Measurements from ENCODE around the gene PIGR.

PIGR gene, protein sequence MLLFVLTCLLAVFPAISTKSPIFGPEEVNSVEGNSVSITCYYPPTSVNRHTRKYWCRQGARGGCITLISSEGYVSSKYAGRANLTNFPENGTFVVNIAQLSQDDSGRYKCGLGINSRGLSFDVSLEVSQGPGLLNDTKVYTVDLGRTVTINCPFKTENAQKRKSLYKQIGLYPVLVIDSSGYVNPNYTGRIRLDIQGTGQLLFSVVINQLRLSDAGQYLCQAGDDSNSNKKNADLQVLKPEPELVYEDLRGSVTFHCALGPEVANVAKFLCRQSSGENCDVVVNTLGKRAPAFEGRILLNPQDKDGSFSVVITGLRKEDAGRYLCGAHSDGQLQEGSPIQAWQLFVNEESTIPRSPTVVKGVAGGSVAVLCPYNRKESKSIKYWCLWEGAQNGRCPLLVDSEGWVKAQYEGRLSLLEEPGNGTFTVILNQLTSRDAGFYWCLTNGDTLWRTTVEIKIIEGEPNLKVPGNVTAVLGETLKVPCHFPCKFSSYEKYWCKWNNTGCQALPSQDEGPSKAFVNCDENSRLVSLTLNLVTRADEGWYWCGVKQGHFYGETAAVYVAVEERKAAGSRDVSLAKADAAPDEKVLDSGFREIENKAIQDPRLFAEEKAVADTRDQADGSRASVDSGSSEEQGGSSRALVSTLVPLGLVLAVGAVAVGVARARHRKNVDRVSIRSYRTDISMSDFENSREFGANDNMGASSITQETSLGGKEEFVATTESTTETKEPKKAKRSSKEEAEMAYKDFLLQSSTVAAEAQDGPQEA

DNA sequence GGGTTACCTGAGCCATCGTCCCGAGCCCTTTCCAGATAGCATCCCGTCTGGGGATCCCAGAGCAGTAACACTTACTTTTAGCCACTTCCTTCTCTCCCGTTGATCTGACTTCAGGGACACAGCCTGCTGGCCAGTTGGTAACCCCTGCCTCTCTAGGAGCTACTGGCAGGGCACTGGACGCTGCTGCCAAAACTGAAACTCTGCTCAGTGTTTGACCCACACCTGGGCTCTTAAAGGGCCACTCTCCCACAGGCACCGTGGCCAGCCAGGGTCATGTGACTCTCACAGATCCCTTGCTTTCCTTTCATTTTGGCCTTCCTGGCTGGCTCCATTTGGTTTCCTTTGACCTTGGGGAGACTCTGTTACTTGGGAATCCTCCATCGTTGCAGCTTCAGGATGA lies at the start of gene PIGR:
Gene PIGR, minus strand, starts transcription at position 206 of the 400 bp plus-strand sequence. CDS start 5,935 bp downstream, outside the sequence.
- DNase-seq (ENCODE audit: low read depth): no peak

DNA sequence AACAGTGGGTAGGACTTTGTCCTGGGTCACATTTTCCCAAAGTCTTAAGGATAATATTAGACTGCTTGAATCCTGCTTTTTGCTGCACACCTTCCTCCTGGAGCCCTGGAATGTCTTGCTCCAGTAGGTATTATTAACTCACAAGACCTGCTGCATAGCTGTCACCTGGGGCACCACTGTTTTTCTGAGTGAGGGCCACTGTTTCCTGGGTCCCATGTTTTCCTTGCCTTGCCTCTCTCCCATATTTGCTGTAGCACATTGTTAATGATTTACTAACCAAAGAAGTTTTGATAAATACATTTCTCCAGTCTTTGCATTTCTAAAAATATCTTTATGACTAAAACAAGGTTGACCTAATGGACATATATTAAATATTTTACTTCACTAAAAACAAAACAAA lies 46.5 kb upstream of the PIGR start:
- DNase-seq (ENCODE audit: low read depth): no peak

DNA sequence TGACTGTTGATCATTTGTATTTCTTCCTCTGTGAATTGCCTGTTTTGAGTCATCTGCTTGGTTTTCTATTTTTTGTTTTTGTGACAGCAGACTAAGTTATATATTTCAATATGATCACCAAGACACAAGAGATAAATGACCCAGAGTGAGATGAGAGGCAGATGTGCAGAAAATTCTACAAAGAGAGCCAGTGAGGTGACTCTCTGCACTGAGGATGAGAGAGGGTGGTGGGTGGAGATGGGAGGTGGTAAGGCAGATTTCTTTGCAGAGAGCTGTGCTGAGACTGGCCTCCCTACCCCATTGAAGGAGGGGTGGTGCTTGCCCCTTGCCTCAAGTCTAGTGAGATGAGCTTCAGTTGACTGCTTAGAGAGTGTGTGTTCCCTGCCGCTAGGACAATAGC lies 41.6 kb upstream of the PIGR start:
- no peak for DNase-seq (ENCODE audit: low read depth)

DNA sequence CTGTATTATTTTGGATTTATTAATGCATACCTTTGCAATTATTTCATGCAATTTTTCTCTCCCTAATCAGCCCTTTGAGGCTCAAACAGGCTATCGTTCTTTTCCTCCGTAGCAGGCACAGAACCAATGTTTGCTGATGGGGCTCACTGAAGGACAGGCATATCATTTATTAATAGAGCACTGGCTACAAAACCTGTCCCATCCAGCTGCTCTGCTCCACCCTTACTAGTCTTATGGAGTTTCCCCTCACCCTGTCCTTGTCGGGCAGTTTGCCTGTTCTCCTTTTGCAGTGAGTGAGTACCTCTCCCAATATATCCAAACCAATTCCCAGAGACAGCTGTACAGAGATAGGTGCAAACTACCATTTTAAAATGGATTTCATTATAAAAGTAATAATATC lies 40.6 kb upstream of the PIGR start:
- DNase-seq (ENCODE audit: low read depth): no peak

DNA sequence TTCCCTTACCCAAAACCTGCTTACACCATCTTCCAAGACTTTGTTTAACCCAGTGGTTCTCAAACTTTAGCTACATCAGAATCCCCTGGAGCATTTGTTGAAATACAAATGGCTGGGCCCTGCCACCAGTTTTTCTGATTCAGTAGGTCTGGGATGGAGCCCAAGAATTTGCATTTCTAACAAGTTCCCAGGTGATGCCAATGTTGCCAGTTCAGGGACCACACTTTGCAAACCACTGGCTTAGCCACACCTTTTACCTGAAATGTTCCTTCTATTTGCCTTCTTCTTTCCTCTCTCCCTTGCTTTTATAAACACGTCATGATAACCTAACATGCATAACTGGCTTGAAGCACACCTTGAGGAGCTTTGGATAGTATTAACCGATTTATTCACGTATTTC lies 40.1 kb upstream of the PIGR start:
- no peak for DNase-seq (ENCODE audit: low read depth)

DNA sequence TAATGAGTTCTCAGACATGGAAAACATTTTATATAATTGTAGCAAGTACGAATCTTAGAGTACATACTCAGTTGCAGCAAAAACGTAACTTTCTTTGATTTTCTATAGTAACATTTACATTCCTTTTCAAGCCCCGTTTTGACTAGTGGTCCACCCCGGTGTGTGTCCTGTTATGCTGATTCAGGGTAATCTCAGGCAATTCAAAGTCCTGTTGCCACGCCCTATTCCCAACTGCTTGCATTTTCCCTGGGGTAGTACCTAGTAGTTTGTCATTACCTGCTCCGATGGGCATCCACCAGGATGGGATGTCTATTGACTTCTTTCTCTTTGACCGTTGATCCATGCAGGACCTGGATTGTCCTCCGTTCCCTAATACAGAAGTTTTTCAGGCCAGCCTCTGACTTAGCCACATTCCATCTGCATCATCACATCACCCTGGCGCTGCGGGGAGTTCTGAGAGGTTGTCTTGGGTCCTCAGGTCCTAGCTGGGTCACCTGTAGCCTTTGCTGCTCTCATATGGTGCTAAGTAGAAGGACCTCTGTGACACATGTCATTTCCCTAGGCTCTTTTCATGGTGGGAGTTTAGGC lies 39.0 kb upstream of the PIGR start:
- DNase-seq (ENCODE audit: low read depth): no peak

DNA sequence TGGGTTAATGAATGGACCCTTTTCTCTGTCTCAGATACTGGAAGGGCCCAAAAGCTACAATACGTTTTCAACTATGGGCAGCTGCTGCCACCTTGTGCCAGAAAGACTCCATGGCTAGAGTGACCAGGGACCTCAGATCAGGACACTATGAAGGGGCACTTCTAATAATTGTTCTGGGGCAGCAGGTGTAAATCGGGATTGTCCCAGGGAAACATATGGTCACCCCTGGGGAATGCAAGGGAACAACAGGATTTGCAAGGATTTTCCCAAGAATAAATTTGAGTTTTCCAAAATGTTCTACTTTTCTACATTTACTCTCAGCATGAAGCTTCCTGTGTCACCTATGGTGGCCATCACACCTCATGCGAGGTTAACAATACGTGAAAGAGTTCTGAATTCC lies 36.0 kb upstream of the PIGR start:
- DNase-seq (ENCODE audit: low read depth): no peak

DNA sequence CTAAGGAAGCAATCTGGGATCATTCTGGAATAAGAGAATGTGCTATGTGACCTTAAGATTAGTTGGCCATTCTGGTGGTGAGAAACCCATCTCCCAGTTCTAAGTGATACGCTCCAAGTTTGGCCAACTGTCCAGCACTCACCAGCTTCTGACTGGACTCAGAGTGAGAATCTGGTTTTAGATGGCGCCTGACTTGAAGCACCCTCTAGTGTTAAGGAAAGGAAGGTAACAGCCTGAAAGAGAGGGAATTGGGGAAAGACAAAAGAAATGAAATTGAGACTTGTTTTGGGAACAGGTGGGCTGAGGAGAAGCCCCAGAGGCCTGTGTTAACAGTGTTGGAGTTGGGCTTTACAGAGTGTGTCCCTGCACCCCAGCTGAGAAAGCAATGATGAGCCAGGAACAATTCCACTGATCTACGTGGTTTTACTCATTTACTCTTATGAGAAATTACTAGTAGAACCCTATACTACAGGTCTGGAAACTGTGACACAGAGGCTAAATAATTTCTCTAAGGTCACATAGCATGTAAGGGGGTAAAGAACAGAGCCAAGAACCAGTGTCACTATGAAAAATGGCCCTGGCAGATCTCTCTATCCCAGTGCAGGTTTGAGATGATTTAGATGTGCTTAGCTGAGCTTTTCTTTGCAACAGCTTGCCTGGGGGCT lies 33.2 kb upstream of the PIGR start:
- no peak for DNase-seq (ENCODE audit: low read depth)

DNA sequence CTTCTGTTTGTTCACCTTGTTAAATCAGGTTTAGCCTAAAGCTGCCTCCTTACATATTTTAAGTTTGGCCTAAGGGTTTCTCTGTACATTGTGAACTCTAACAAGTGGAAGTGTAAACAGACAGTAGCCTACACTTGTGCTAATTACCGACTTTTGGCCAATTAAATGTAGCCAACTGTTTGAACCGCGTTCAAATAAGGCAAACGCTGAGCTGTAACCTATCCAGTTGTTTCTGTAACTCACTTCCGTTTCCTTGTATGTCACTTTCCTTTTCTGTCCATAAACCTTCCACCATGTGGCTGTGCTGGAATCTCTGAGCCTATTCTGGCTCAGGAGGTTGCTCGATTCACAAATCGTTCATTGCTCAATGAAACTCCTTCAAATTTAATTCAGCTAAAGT lies 32.0 kb upstream of the PIGR start:
- no peak for DNase-seq (ENCODE audit: low read depth)

DNA sequence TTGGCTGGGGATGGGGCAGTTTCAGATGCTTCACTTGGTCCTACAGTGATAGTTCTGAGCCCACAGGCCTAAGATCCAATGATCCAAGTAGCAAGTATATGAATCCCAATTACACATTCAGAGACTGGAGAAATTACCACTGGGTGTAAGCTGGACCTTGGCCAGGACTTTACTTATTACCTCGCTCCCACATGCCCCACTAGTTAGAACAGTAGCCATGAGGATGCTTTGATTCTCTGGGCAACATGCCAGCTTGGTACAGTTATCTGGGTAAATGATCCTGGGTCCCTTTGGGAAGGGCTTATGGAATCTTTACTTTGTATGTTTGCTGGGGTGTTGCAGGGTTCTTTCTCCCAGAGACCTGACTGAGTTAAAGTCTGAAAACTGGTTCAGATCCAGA lies 29.0 kb upstream of the PIGR start:
- no peak for DNase-seq (ENCODE audit: low read depth)

DNA sequence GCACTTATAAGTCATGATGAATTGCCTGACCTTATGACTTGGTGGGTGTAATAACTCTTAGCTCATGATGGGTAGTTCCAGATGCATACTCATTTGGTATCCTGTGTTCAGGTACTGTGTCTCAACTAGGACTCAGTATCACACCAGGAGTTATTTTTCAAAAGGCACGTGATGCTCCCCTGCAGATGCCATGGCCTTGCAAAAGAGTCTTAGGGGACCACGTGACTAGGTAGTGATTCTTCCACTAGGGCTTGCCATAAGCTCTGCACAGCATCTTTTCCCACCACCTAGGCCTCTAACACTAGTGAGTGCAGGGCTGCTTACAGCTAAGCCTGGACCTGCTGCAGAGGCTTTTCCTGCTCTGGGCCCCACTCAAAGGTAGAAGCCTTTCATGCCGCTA lies 27.9 kb upstream of the PIGR start:
- DNase-seq (ENCODE audit: low read depth): no peak

DNA sequence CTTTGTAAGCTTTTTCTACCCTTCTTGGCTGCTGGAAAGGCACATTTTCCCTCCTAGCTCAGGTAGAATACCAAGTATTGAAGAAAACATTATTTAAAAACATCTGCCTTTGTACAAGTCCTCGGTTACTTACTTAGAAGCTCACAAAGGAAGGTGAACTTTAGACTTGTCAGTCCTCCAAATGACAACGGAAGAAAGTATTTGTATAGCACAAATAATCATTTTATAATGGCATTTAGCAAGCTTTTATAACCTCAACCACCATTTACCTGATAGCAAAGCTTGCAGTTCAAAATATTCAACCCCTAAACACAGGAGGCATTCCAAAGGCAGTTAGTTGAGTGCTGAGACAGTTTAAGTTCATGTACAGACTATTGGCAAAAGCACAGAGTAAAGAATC lies 26.5 kb upstream of the PIGR start:
- DNase-seq (ENCODE audit: low read depth): no peak

DNA sequence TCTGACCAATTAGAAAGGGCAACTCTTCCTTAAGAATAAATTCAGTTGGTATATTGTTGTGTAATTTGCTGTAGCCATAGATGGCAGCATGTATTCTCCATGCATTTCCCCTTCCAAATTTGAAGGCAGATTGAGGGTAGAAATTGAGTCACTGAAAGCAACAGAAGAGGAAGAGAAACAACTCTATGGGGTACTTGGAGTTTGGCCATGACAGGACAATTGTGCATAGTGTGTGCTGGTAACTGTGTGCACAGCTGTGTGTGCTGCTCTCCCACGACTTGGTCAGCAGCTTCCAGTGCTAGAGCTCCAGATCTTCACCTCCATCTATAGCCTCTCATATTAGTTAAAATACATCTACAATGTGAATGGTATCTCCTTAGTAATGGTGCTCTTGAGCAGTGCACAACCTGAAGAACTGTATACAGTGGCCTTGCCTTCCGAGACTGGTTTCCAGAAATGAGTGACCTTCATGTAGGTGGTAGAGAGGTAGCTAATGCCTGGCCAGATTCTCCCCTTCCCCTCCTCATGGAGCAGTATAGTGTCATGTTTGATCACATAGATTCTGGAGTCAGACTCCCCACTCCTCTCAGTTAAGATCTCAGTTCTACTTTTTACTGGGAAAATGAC lies 24.9 kb upstream of the PIGR start:
- no peak for DNase-seq (ENCODE audit: low read depth)

DNA sequence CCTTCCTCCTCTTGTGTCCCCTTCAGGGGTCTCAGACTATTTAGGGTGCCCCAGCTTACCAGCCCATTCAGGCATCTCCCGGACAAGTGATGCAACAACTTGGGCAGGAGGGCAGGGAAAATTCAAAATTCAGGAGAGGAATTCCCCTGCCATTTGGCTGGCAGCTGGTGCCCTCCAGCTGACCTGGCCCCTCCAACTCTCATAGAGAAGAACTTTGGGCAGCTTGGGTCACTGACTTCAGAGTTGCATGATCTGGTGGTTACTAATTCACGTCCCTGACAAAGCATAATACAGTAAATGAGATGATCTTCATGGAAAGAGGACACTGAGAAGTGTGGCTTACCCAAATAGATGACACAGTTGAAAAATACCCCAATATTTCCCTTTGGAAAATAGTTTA lies 24.2 kb upstream of the PIGR start, which contains the start of gene FCAMR:
Gene FCAMR, minus strand, starts transcription at position 15 of the 400 bp plus-strand sequence. CDS start 335 bp downstream, outside the sequence.
- DNase-seq (ENCODE audit: low read depth): no peak

DNA sequence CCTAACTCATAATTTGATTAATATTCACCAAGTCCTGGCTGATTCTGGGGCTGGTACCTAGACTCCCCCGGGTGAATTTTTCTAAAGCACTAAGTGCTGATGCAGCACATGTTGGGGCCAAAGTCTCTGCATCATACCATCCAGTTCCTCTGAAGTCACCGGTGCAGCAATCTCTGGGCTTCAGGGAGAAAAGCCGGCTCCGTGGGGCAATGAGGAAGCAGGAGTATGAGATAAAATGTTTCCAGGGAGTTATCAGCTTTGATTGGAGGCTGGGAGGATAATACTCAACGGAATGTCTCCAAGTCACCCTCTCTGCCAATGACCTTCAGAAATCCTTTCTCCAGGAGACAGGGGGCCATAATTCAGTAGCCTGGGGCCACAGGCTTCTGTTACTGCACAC lies 22.8 kb upstream of the PIGR start:
- no peak for DNase-seq (ENCODE audit: low read depth)

DNA sequence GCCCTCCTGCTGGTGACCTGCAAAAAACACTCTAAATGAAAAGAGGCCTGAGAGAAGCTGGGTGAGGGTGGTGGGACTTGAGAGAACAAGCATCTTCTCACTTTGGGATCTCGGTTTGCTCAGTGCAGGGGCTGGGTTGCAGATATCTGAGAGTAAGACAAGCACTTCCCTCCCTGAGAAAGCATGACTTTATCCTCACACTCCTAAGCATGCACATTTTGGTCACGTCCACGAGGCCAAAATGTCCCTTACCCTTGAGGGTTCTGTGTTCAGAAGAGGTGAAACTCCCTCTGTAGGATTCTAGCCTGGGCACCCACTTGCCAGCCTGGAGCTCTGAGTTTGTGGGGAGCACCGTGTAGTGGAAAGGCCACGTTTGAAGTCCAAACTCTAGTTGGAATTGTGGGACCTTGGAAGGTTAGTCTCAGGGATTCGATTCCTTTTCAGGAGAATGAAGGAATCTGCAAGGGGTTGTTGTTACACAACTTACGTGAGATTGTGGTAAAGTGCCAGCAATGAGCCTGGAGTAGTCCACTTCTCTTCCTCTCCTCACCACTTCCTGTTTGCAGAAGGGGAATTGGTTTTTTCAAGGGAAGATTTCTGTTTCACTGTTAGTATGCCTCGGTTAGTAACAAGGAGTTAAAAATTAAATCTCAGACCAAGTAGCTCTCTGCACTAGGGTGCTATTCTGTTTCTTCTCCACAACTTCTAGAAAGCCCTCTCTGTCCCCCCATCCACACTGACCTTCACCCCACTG lies 21.0 kb upstream of the PIGR start:
- no peak for DNase-seq (ENCODE audit: low read depth)

DNA sequence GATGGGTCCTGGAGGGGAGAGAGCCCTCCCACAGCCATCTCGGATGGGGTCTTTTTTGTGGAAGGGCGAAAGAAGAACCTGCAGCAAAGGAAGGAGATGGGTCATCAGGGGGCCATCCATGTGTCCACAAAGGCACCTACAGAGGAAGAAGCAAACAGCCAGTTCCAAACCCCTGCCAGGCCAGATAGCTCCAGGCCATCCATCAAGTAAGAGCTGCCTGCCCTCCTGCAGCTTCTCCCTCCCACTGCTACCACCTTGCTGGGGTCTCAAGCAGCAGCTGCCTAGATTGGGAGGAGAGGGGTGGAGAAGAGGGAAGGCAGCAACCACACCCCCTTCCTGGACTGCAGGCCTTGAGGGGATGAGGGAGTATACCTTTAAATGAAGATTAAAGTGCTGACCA lies 19.5 kb upstream of the PIGR start:
- DNase-seq (ENCODE audit: low read depth): no peak

DNA sequence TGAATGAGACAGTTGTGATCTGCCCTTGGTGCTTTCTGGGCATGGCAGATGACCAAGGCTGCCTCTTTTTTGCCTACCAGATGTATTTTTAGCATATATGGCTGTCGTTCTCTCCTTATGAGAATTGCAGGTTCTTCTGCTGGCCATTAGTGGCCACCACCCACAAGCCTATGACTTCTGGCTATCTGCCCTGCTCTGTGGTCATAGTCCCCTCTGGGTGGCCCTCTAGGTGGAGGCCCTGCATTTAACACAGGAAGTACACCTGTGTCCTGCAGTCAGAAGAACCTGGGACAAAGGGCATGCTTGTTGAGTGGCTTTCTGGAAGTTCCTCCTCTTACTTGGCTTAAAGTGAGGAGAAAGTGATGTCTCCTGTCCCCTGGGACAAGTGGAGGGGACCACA lies 17.5 kb upstream of the PIGR start:
- no peak for DNase-seq (ENCODE audit: low read depth)

DNA sequence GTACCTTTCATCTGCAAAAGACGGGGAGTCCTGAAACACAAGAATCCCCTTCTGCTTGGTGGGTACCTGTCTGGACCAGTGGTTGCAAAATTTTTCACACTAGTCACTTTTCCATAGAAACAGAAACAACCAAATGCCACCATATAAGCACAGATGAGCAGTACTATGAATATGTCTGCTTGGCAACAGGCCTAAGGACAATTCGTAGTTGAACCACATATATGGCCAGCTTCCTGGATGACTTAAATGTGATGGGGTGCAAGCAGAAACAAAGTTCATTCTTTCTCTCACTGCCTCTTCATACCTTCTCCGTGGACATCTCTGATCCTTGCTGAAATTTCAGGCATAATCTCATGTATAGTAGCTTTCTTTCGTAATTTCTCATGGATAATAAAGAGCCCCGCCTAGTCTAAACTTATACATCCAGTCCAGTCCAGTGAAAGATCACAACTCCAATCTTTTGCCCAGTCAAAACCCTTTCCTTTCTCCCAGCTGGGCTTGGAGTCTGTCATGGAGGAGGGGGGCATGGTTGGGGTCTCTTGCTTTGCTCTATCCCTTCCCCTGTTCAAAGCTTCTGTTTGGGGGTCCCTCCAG lies 16.9 kb upstream of the PIGR start:
- DNase-seq (ENCODE audit: low read depth): no peak

DNA sequence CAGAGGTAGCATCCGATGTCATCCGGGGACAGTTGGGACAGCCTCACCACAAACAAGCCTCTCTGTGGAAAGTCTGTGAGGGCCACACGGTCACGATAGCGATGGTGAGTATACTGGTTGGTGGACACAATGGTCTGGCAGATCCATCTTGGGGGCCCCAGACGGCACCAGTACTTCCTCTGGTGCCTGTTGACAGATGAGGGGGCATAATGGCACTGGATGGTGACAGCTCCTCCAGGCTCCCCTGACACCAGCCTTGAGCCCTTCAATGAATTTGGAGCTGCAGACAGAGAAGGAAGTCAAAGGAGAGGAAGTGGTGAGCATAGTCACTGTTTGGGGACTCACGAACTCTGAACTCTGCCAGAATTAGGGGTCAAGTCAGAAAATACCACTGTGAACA lies 16.0 kb upstream of the PIGR start:
- no peak for DNase-seq (ENCODE audit: low read depth)

DNA sequence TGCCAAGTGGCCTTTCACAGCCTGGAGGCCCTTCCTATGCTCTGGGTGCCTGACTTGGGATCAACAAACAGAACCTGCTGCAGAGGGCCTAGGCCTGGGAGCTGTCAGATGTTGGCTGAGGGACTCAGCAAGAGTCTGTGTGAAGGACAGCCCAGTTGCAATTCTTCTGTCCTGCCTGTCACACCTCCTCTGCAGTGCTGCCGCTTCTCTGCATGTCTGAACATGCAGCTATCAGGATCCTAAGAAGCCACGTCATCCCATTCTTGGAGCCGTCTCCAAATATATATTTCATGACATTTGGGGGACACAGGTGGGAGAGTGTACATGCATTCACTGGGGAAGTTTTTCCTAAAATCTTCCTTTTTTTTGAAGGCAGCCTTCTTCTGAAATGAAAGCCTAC lies 15.4 kb upstream of the PIGR start:
- no peak for DNase-seq (ENCODE audit: low read depth)
